HepG2 (cell line): Measurements from ENCODE around the gene ZNF134. TPM values are rescaled to one million over a fixed set of nuclear protein-coding genes. Genes with fewer than 3 reads are reported as not detected.

Source experiments
- ARID2 ChIP-seq: sonication (generic); formaldehyde crosslinking; IDR thresholded peaks from 2 replicates; pipeline ENCODE4 v1.8.1; 2022; ENCODE audit warnings: mild to moderate bottlenecking, missing genetic modification reagents, borderline replicate concordance
- E2F2 ChIP-seq: sonication (generic); formaldehyde crosslinking; IDR thresholded peaks from 2 replicates; pipeline ENCODE4 v1.4.0; 2020; ENCODE audit warnings: missing genetic modification reagents, borderline replicate concordance
- FOXP4 ChIP-seq: sonication (generic); formaldehyde crosslinking; IDR thresholded peaks from 2 replicates; pipeline ENCODE4 v1.4.0; 2020; ENCODE audit warnings: missing genetic modification reagents
- KAT8 ChIP-seq: IDR thresholded peaks from 2 replicates; pipeline ENCODE4 v1.6.1; 2016; ENCODE audit warnings: missing genetic modification reagents, missing compliant biosample characterization
- NCOA1 ChIP-seq: sonication (generic); formaldehyde crosslinking; IDR thresholded peaks from 2 replicates; pipeline ENCODE4 v1.9.0; 2021; ENCODE audit warnings: missing genetic modification reagents
- PCBP1 ChIP-seq: fragments of 200-400 bp; formaldehyde crosslinking; IDR thresholded peaks from 2 replicates; pipeline ENCODE4 v1.6.1; 2017; ENCODE audit warnings: mild to moderate bottlenecking, low read depth, low read length, borderline replicate concordance
- PREB ChIP-seq: sonication (generic); formaldehyde crosslinking; IDR thresholded peaks from 2 replicates; pipeline ENCODE4 v1.4.0; 2020; ENCODE audit warnings: missing genetic modification reagents
- RFX5 ChIP-seq: IDR thresholded peaks from 2 replicates; pipeline ENCODE4 v1.6.1; 2011; ENCODE audit warnings: low read depth, low read length, improper control_type of control experiment
- RXRA ChIP-seq: sonication (generic); formaldehyde crosslinking; IDR thresholded peaks from 2 replicates; pipeline ENCODE4 v1.5.1; 2020; ENCODE audit warnings: missing genetic modification reagents
- SALL1 ChIP-seq: sonication (generic); formaldehyde crosslinking; IDR thresholded peaks from 2 replicates; pipeline ENCODE4 v1.8.0; 2022; ENCODE audit warnings: mild to moderate bottlenecking, missing genetic modification reagents
- YEATS2 ChIP-seq: sonication (generic); formaldehyde crosslinking; IDR thresholded peaks from 2 replicates; pipeline ENCODE4 v1.4.0; 2020; ENCODE audit warnings: missing genetic modification reagents, borderline replicate concordance
- ZBTB7A ChIP-seq: sonication (generic); formaldehyde crosslinking; IDR thresholded peaks from 2 replicates; pipeline ENCODE4 v1.8.0; 2022; ENCODE audit warnings: mild to moderate bottlenecking, missing genetic modification reagents
- ZBTB8A ChIP-seq: sonication (generic); formaldehyde crosslinking; IDR thresholded peaks from 2 replicates; pipeline ENCODE4 v1.4.0; 2020; ENCODE audit warnings: mild to moderate bottlenecking, low read depth, missing genetic modification reagents, borderline replicate concordance
- ZMYM2 ChIP-seq: sonication (generic); formaldehyde crosslinking; IDR thresholded peaks from 2 replicates; pipeline ENCODE4 v1.8.0; 2022; ENCODE audit warnings: mild to moderate bottlenecking, missing genetic modification reagents
- ZMYM4 ChIP-seq: sonication (generic); formaldehyde crosslinking; IDR thresholded peaks from 2 replicates; pipeline ENCODE4 v1.8.1; 2023; ENCODE audit warnings: mild to moderate bottlenecking, missing genetic modification reagents
- ZNF143 ChIP-seq: sonication (generic); formaldehyde crosslinking; IDR thresholded peaks from 2 replicates; pipeline ENCODE4 v1.4.0; 2020; ENCODE audit warnings: missing genetic modification reagents
- ZNF20 ChIP-seq: sonication (generic); formaldehyde crosslinking; IDR thresholded peaks from 2 replicates; pipeline ENCODE4 v1.4.0; 2020; ENCODE audit warnings: mild to moderate bottlenecking, moderate library complexity, missing genetic modification reagents
- ZNF225 ChIP-seq: sonication (generic); formaldehyde crosslinking; IDR thresholded peaks from 2 replicates; pipeline ENCODE4 v1.4.0; 2020; ENCODE audit warnings: mild to moderate bottlenecking, missing genetic modification reagents
- ZNF782 ChIP-seq: sonication (generic); formaldehyde crosslinking; IDR thresholded peaks from 2 replicates; pipeline ENCODE4 v1.4.0; 2020; ENCODE audit warnings: missing genetic modification reagents, mild to moderate bottlenecking, borderline replicate concordance
- ZSCAN5A ChIP-seq: sonication (generic); formaldehyde crosslinking; IDR thresholded peaks from 2 replicates; pipeline ENCODE4 v1.8.0; 2022; ENCODE audit warnings: mild to moderate bottlenecking, missing genetic modification reagents, borderline replicate concordance
- ZXDC ChIP-seq: sonication (generic); formaldehyde crosslinking; IDR thresholded peaks from 2 replicates; pipeline ENCODE4 v1.5.0; 2020; ENCODE audit warnings: mild to moderate bottlenecking, missing genetic modification reagents
- polyA plus RNA-seq, 8 experiments: library from polyadenylated mRNA; depleted of rRNA in 3 of 8; stranded (reverse) in 7 of 8; unstranded in 1 of 8; fragments of >200 nt; fragmentation: Illumina TruSeq in 4 of 8; extraction: Trizol in 4 of 8; gene quantifications; 2 replicates each; pipeline versions ENCODE4 v1.2.1 to v1.2.3, GENCODE V29; 2011 to 2016; ENCODE audit warnings: low read depth in 4 of 8, missing spikeins in 1 of 8, mixed read lengths in 1 of 8; ENCODE audit not compliant: insufficient read depth in 1 of 8
- total RNA-seq, 5 experiments: library from RNA; depleted of rRNA; stranded (reverse); fragments of >200 nt; fragmentation: Illumina TruSeq; extraction: Trizol; gene quantifications; 2 replicates each; pipeline ENCODE4 v1.2.3, GENCODE V29; 2016; ENCODE audit warnings: low read depth in 1 of 5

ZNF134 gene
- total and polyA plus RNA-seq, 2 of the 13 experiments (the other 11 are each of a cell fraction or from before 2014, with no cell fraction given), result 6.8 to 17.1 TPM

- TF ChIP-seq ZNF225 (CRISPR knock-in tag) (peak; percentile 60; the same call in 1 of the 2 replicates), YEATS2 (CRISPR knock-in tag) (peak; percentile 86), PREB (no peak), ZNF782 (CRISPR knock-in tag) (0 out of 2 replicates have a peak, but pooled peaks have one; percentile 48), RXRA (CRISPR knock-in tag) (0 out of 2 replicates have a peak, but pooled peaks have one; percentile 34), NCOA1 (CRISPR knock-in tag) (no peak), ZXDC (CRISPR knock-in tag) (no peak), ZBTB8A (CRISPR knock-in tag) (no peak), ZNF20 (CRISPR knock-in tag) (no peak), FOXP4 (CRISPR knock-in tag) (peak; percentile 18; the same call in 1 of the 2 replicates), ZMYM4 (CRISPR knock-in tag) (peak; percentile 67), SALL1 (CRISPR knock-in tag) (peak; percentile 61), ARID2 (no peak), ZNF143 (CRISPR knock-in tag) (peak; percentile 97), ZMYM2 (no peak), PCBP1 (no peak), ZSCAN5A (CRISPR knock-in tag) (no peak), KAT8 (peak; percentile 83), ZBTB7A (no peak), RFX5 (0 out of 2 replicates have a peak, but pooled peaks have one; percentile 13), E2F2 (CRISPR knock-in tag) (0 out of 2 replicates have a peak, but pooled peaks have one; percentile 26)
These were observed 35.4 kb upstream of the ZNF134 start, which contains the start of gene ZNF416 (continued) for GRCh38 chr19:57578487-57579205.
